ENCODE data around the gene METTL25B.

METTL25B gene

GRCh38 chr1:156728599-156729462 is 562 bp downstream of the METTL25B start, which contains the start of gene ISG20L2:
Gene ISG20L2 (minus strand): TSS chr1:156728766. CDS start chr1:156727652, 1,114 bp downstream.
- peak; percentile 97 for DNase-seq

GRCh38 chr1:156733989-156734584 is 5.8 kb downstream of the METTL25B start:
- no peak for DNase-seq

- no peak for DNase-seq
Observed at GRCh38 chr1:156738407-156738806, 10.1 kb downstream of the METTL25B start.

GRCh38 chr1:156738916-156739315 is 10.6 kb downstream of the METTL25B start:
- DNase-seq, result no peak

GRCh38 chr1:156740237-156740740 is 12.0 kb downstream of the METTL25B start:
- DNase-seq, result no peak

- peak; percentile 99 for DNase-seq
Observed at GRCh38 chr1:156740741-156741480, 12.6 kb downstream of the METTL25B start, which contains the start of gene MRPL24. Gene MRPL24 (minus strand): TSS chr1:156741088. CDS start chr1:156738704, 2,384 bp downstream.

- DNase-seq, result no peak
Observed at GRCh38 chr1:156741481-156741983, 13.3 kb downstream of the METTL25B start.

- DNase-seq, result no peak
Observed at GRCh38 chr1:156742017-156742416, 13.7 kb downstream of the METTL25B start.

GRCh38 chr1:156742801-156743200 is 14.5 kb downstream of the METTL25B start:
- no peak for DNase-seq

- no peak for DNase-seq
Observed at GRCh38 chr1:156743367-156744302, 15.4 kb downstream of the METTL25B start.

- no peak for DNase-seq
Observed at GRCh38 chr1:156744344-156744743, 16.1 kb downstream of the METTL25B start.

- DNase-seq, result no peak
Observed at GRCh38 chr1:156744786-156745419, 16.6 kb downstream of the METTL25B start.

- no peak for DNase-seq
Observed at GRCh38 chr1:156745881-156746280, 17.6 kb downstream of the METTL25B start.

- no peak for DNase-seq
Observed at GRCh38 chr1:156746406-156746727, 18.1 kb downstream of the METTL25B start.

GRCh38 chr1:156746728-156747631 is 18.7 kb downstream of the METTL25B start:
- DNase-seq, result peak; percentile 55

- no peak for DNase-seq
Observed at GRCh38 chr1:156747742-156748669, 19.7 kb downstream of the METTL25B start.

GRCh38 chr1:156748670-156749418 is 20.6 kb downstream of the METTL25B start:
- no peak for DNase-seq

- no peak for DNase-seq
Observed at GRCh38 chr1:156749419-156750118, 21.3 kb downstream of the METTL25B start.
